ENCODE results near the gene LAMP2.

Gene LAMP2

DNA sequence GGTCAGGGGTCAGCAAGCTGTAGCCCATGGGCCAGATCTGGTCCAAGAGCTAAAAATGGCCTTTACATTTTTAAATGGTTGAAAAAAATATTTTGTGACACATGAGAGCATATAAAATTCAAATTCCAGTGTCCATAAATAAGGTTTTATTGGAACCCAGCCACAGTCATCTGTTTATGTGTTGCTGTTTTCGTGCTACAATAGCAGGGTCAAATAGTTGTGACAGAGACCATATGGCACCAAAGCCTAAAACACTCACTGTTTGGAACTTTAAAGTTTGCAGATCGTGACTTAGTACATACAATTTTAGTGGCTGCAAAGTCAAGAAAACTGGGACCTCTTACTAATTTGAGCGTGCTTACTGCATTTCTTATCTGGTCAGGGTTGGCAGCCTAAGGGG, 29.2 kb downstream of the LAMP2 start:
- Histone ChIP-seq H3K27me3 (no peaks in the 10 kb centered on the region), H3K9me3 (no peaks in the 10 kb centered on the region), H3K4me1 (no peaks in the 10 kb centered on the region), H3K4me3 (no peak overlapping the region), H3K36me3 (peaks cover 0 to 12% (median 6%) of the 10 kb centered on the region in 3 donors), H3K27ac (no peak overlapping the region)
- DNase-seq = no peak
- intact Hi-C loops (cut with DNase I; ENCODE audit: low total_unique reads) = no loop called here
- TF ChIP-seq, protein P1, sequence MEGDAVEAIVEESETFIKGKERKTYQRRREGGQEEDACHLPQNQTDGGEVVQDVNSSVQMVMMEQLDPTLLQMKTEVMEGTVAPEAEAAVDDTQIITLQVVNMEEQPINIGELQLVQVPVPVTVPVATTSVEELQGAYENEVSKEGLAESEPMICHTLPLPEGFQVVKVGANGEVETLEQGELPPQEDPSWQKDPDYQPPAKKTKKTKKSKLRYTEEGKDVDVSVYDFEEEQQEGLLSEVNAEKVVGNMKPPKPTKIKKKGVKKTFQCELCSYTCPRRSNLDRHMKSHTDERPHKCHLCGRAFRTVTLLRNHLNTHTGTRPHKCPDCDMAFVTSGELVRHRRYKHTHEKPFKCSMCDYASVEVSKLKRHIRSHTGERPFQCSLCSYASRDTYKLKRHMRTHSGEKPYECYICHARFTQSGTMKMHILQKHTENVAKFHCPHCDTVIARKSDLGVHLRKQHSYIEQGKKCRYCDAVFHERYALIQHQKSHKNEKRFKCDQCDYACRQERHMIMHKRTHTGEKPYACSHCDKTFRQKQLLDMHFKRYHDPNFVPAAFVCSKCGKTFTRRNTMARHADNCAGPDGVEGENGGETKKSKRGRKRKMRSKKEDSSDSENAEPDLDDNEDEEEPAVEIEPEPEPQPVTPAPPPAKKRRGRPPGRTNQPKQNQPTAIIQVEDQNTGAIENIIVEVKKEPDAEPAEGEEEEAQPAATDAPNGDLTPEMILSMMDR (IDR thresholded peaks at IDR 0.05) = no peak

DNA sequence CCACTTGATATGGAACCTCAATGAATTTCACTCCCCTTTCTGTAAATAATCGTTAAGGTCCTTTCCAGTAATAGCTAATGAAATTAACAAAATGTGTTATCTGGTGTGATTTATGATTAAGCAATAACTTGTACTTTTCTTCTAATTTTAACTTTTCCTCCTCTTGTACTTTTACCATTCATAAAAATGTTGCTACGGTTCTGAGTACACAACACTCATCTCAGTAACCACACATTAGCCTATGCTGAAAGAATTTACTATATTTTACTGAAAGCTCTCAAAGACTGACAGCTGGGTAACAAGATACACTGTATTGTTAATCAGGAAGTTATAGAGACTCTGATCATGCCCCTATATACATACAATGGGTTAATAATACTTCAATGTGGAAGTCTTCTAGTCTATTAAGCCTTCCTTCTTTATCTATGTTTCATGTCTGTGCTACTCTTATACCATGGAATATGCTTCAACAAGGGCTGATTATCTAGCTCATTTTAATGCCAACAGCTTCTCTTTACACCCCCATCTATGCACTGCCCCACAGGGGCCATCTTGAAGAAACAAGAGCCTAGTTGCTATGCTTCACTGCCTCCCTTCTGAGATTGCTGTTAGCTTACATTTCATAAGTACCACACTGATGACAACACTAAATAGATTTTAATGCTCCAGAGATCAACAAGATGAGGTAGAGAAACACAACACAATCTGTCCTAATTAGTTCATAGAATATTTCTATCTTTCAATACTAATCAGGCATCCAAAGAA, 39.1 kb downstream of the LAMP2 start:
- no peak overlapping the region for H3K4me3 ChIP-seq
- intact Hi-C loops (cut with DNase I; ENCODE audit: low total_unique reads) = no loop called here
- no peaks in the 10 kb centered on the region for H3K27me3 ChIP-seq
- H3K9me3 ChIP-seq = no peaks in the 10 kb centered on the region
- H3K36me3 ChIP-seq = no peaks in the 10 kb centered on the region
- TF ChIP-seq, protein P1 (IDR thresholded peaks at IDR 0.05) = no peak
- DNase-seq = no peak
- peaks cover 0 to 12% (median 2%) of the 10 kb centered on the region in 4 donors for H3K4me1 ChIP-seq
- H3K27ac ChIP-seq = no peak overlapping the region

DNA sequence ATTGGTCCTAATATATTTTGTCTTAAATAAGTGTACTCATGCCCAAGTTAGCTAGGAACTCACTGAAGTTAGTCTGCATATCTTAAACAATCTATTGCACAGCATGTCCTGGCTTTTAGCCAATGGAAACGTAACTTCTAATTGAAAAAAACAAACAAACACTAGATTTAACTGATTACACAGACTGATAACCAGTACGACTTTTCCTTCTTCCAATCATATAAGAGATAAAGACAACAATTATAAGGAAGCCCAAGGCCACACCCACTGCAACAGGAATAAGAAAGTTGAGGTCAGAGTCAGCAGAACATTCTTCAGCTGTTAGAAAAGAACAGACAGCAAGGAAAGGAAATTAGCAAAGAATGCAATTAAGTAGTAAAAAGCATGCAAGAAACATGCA, 40.8 kb downstream of the LAMP2 start:
- no peaks in the 10 kb centered on the region for H3K9me3 ChIP-seq
- H3K27ac ChIP-seq = no peak overlapping the region
- H3K36me3 ChIP-seq = no peaks in the 10 kb centered on the region
- H3K4me1 ChIP-seq = peaks cover 0 to 12% (median 2%) of the 10 kb centered on the region in 4 donors
- intact Hi-C loops (cut with DNase I; ENCODE audit: low total_unique reads) = no loop called here
- H3K27me3 ChIP-seq = no peaks in the 10 kb centered on the region
- DNase-seq = no peak
- TF ChIP-seq, protein P1 (IDR thresholded peaks at IDR 0.05) = no peak
- no peak overlapping the region for H3K4me3 ChIP-seq

DNA sequence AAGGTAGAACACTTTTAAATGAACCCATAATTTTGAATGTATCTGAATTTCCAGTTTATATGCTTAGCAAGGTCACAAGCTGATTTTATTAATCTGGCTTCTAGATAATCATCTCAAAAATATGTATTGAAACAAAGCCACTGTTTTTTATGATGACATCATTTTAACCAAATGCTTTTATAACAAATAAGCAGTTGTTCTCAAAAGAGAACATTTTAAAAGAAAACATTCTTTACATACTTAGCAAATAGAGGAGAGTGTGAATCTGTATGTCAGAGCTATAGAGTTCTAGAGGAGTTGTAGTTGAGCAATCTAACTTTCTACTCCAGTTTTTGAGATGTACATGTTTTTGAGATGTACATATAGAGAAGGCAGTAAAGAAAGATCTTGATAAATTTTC, 42.5 kb downstream of the LAMP2 start:
- H3K9me3 ChIP-seq = no peaks in the 10 kb centered on the region
- H3K36me3 ChIP-seq = no peaks in the 10 kb centered on the region
- H3K4me3 ChIP-seq = no peak overlapping the region
- H3K27me3 ChIP-seq = no peaks in the 10 kb centered on the region
- H3K4me1 ChIP-seq = peaks cover 0 to 12% (median 2%) of the 10 kb centered on the region in 4 donors
- intact Hi-C loops (cut with DNase I; ENCODE audit: low total_unique reads) = no loop called here
- TF ChIP-seq, protein P1 (IDR thresholded peaks at IDR 0.05) = no peak
- no peak overlapping the region for H3K27ac ChIP-seq
- no peak for DNase-seq

DNA sequence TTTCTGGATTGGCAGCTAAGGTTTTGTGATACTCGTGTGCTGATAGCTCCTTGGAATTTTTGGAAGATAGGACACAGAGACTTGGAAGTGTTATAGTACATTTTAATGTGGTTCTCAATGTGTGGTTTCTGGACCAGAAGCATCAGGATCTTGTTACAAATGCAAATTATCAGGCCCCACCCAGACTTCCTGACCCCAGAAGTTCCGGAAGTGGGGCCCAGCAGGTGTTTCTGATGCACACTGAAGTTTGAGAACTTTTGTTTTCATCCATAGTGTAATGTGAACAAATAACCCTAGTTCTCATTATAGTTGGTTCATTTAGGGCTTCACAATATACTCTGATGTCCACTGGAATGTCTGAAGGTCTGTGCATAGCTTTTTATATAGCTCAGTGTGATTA, 49.6 kb downstream of the LAMP2 start:
- intact Hi-C loops (cut with DNase I; ENCODE audit: low total_unique reads) = no loop called here
- TF ChIP-seq, protein P1 (IDR thresholded peaks at IDR 0.05) = no peak
- no peaks in the 10 kb centered on the region for H3K9me3 ChIP-seq
- H3K27ac ChIP-seq = no peak overlapping the region
- H3K36me3 ChIP-seq = no peaks in the 10 kb centered on the region
- H3K27me3 ChIP-seq = no peaks in the 10 kb centered on the region
- DNase-seq = no peak
- H3K4me3 ChIP-seq = no peak overlapping the region
- H3K4me1 ChIP-seq = no peaks in the 10 kb centered on the region

Data from tibial artery (tissue), 4 donors.